Vagina (tissue), 2 donors: ENCODE results near the gene CYP2J2.

ENCODE experiments used
- CTCF ChIP-seq, 3 experiments: fragments of 450-650 bp in 2 of 3; fragments of 200-600 bp in 1 of 3; sonication (generic) in 1 of 3; IDR thresholded peaks; one replicate each; pipeline ENCODE4 v1.5.1; 2017 to 2019; ENCODE audit warnings: antibody characterized with exemption in 3 of 3, mild to moderate bottlenecking in 2 of 3, moderate library complexity in 2 of 3
- POLR2A ChIP-seq, 2 donors: fragments of 450-650 bp; IDR thresholded peaks; one replicate each; pipeline ENCODE4 v1.6.1; 2017; ENCODE audit warnings: antibody characterized with exemption in 2 of 2, mild to moderate bottlenecking in 2 of 2, moderate library complexity in 2 of 2

GRCh38 chr1:59949648-59950047 is 23.1 kb upstream of the CYP2J2 start:
- TF ChIP-seq CTCF (IDR thresholded peaks at IDR 0.05): no peak
- no peak for TF ChIP-seq POLR2A (IDR thresholded peaks at IDR 0.05)
